ENCODE data around the gene SYNGAP1.

The SYNGAP1 gene

GRCh38 chr6:33421344-33421643 is 1.4 kb downstream of the SYNGAP1 start:
- no peak for DNase-seq (ENCODE audit: low read depth)

- no peak for DNase-seq (ENCODE audit: low read depth)
Measured at GRCh38 chr6:33423777-33424176, 3.9 kb downstream of the SYNGAP1 start.

- DNase-seq (ENCODE audit: low read depth) = no peak
Measured at GRCh38 chr6:33424855-33425667, 5.2 kb downstream of the SYNGAP1 start.

GRCh38 chr6:33425668-33426577 is 6.1 kb downstream of the SYNGAP1 start:
- peak; percentile 78 for DNase-seq (ENCODE audit: low read depth)

- no peak for DNase-seq (ENCODE audit: low read depth)
Measured at GRCh38 chr6:33426590-33427511, 7.0 kb downstream of the SYNGAP1 start.

GRCh38 chr6:33427585-33428223 is 7.8 kb downstream of the SYNGAP1 start:
- no peak for DNase-seq (ENCODE audit: low read depth)

GRCh38 chr6:33428224-33428965 is 8.5 kb downstream of the SYNGAP1 start:
- no peak for DNase-seq (ENCODE audit: low read depth)

- DNase-seq (ENCODE audit: low read depth) = no peak
Measured at GRCh38 chr6:33428966-33429749, 9.3 kb downstream of the SYNGAP1 start.

GRCh38 chr6:33429750-33430052 is 9.8 kb downstream of the SYNGAP1 start:
- no peak for DNase-seq (ENCODE audit: low read depth)

- no peak for DNase-seq (ENCODE audit: low read depth)
Measured at GRCh38 chr6:33430334-33430733, 10.5 kb downstream of the SYNGAP1 start.

- DNase-seq (ENCODE audit: low read depth) = peak; percentile 64
Measured at GRCh38 chr6:33430991-33431879, 11.4 kb downstream of the SYNGAP1 start.

- DNase-seq (ENCODE audit: low read depth) = no peak
Measured at GRCh38 chr6:33431880-33432541, 12.1 kb downstream of the SYNGAP1 start.

- DNase-seq (ENCODE audit: low read depth) = no peak
Measured at GRCh38 chr6:33432546-33432945, 12.7 kb downstream of the SYNGAP1 start.

GRCh38 chr6:33433001-33433543 is 13.2 kb downstream of the SYNGAP1 start:
- no peak for DNase-seq (ENCODE audit: low read depth)

- DNase-seq (ENCODE audit: low read depth) = no peak
Measured at GRCh38 chr6:33433544-33434191, 13.8 kb downstream of the SYNGAP1 start.

GRCh38 chr6:33434961-33435360 is 15.1 kb downstream of the SYNGAP1 start:
- no peak for DNase-seq (ENCODE audit: low read depth)

GRCh38 chr6:33437666-33438065 is 17.8 kb downstream of the SYNGAP1 start:
- no peak for DNase-seq (ENCODE audit: low read depth)

All from amniotic epithelial cell (primary cell).